Middle frontal gyrus (tissue), 1 donor: ENCODE data around the gene CLIP3.
"Not testable (repeated sequence)": the region's sequence is repeated elsewhere in the genome, so short reads cannot be mapped to it uniquely, and the experiment has no call there.

Experiments used
- DNase-seq: peaks from one replicate; pipeline ENCODE4 v3.0.0-alpha.2; 2015; ENCODE audit warnings: low spot score; ENCODE audit errors: extremely low spot score

Gene CLIP3

GRCh38 chr19:35980997-35981396, 51.7 kb downstream of the CLIP3 start:
- not testable (repeated sequence) for DNase-seq

- no peak for DNase-seq
Observed at GRCh38 chr19:35978832-35979365, 53.8 kb downstream of the CLIP3 start.

- no peak for DNase-seq
Observed at GRCh38 chr19:35978271-35978670, 54.4 kb downstream of the CLIP3 start.

GRCh38 chr19:35977446-35978222, 55.0 kb downstream of the CLIP3 start:
- DNase-seq = no peak

GRCh38 chr19:35975608-35976214, 57.0 kb downstream of the CLIP3 start:
- no peak for DNase-seq

GRCh38 chr19:35973487-35973886, 59.2 kb downstream of the CLIP3 start:
- no peak for DNase-seq

- no peak for DNase-seq
Observed at GRCh38 chr19:35966771-35967170, 65.9 kb downstream of the CLIP3 start.
